WERI-Rb-1 (cell line): ENCODE measurements around the gene MRPS27.

Source experiments
- DNase-seq: peaks from one replicate; pipeline ENCODE4 v3.0.0-alpha.2; 2020
- H3K27ac ChIP-seq: fragments of 250-450 bp; sonication (Bioruptor Pico); 2 replicates; pipeline ENCODE4 v1.5.1; 2020; ENCODE audit warnings: mild to moderate bottlenecking, moderate library complexity
- H3K27me3 ChIP-seq: fragments of 250-450 bp; sonication (Bioruptor Pico); 2 replicates; pipeline ENCODE4 v1.5.1; 2021; ENCODE audit warnings: mild to moderate bottlenecking, low read depth, moderate library complexity; ENCODE audit not compliant: insufficient read depth, severe bottlenecking
- H3K36me3 ChIP-seq: fragments of 250-450 bp; sonication (Bioruptor Pico); 2 replicates; pipeline ENCODE4 v1.5.1; 2020; ENCODE audit warnings: mild to moderate bottlenecking, moderate library complexity
- H3K4me3 ChIP-seq: 2 replicates; pipeline ENCODE4 v1.5.1; 2011; ENCODE audit warnings: low read depth, mild to moderate bottlenecking, control low read depth, low read length
- H3K9me3 ChIP-seq: fragments of 250-450 bp; sonication (Bioruptor Pico); 2 replicates; pipeline ENCODE4 v1.5.1; 2021; ENCODE audit warnings: mild to moderate bottlenecking, moderate library complexity; ENCODE audit not compliant: severe bottlenecking
- CTCF ChIP-seq: IDR thresholded peaks from 2 replicates; pipeline ENCODE4 v1.5.1; 2011; ENCODE audit warnings: low read depth, mild to moderate bottlenecking, control low read depth, inconsistent platforms, low read length

The MRPS27 gene

GRCh38 chr5:72293495-72294055 lies 26.5 kb downstream of the MRPS27 start:
- Histone ChIP-seq H3K27me3 (no peaks in the 10 kb centered on the region), H3K36me3 (peaks cover 20% of the 10 kb centered on the region), H3K27ac (no peak overlapping the region), H3K9me3 (no peaks in the 10 kb centered on the region), H3K4me3 (no peak overlapping the region)
- TF ChIP-seq CTCF = no peak
- no peak for DNase-seq

DNA sequence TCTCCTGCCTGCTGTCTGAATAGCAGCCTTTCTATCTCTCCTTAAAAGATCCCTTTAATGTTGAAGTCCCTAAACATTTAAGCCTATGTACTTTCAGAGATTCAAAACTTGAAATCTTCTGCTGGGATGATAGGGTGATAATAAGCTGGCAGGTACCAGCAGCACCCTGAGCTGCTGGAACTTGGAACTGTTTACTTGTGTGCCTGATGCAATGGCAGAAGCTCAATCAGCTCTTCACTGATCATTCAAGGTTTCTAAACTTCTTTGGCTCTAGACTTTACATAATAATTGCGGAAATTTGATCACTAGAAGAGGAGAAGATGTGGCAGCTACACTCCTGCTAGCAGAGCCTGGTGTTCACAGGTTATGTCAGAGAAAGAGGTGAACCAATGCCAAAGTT lies 27.6 kb downstream of the MRPS27 start:
- H3K27ac ChIP-seq = no peak overlapping the region
- no peaks in the 10 kb centered on the region for H3K9me3 ChIP-seq
- no peaks in the 10 kb centered on the region for H3K27me3 ChIP-seq
- DNase-seq = no peak
- no peak overlapping the region for H3K4me3 ChIP-seq
- H3K36me3 ChIP-seq = peaks cover 24% of the 10 kb centered on the region
- no peak for TF ChIP-seq CTCF

GRCh38 chr5:72291601-72292000 lies 28.4 kb downstream of the MRPS27 start:
- no peak overlapping the region for H3K27ac ChIP-seq
- no peaks in the 10 kb centered on the region for H3K27me3 ChIP-seq

DNA sequence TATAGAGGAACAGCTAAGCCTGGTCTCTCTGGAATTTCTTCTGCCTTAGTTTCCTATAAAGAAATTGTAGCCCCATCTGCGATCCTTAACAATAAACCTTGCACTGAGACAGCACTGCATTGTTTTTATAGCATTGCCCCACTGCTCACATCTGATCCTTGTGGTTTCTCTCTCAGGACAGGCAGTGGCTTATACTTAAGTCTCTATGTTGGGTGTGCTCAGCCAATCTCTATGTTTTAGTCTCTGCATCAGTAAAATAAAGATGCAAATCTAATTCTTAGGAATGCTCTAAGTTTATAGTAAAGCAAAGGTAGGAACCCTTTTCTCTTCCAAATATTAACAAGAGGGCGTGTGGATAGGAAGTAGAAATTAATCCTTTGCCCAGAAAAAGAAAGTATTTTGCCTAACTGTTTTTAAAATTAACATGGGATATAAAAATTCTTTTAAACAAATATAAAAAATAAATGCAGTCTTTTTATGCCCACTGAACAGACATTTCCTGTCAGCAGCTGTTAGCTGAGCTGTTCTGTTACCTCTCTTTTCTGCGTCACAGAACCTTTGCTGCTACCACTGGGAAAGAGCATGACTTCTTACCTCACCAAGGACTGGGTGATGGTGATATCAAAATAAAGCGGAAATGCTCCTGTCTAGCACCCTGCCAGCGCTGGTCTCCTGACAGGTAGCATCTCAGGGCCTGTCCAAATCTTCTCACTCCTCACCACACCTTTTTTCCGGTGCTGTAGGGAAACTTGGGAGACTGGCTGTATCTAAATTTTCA lies 29.5 kb downstream of the MRPS27 start:
- no peak overlapping the region for H3K27ac ChIP-seq
- DNase-seq = no peak
- H3K4me3 ChIP-seq = no peak overlapping the region
- no peaks in the 10 kb centered on the region for H3K27me3 ChIP-seq
- H3K36me3 ChIP-seq = peaks cover 19% of the 10 kb centered on the region
- TF ChIP-seq CTCF = no peak
- no peaks in the 10 kb centered on the region for H3K9me3 ChIP-seq

More at GRCh38 chr5:72291601-72292000, 28.4 kb downstream of the MRPS27 start:
- DNase-seq = no peak
- peaks cover 22% of the 10 kb centered on the region for H3K36me3 ChIP-seq
- H3K9me3 ChIP-seq = no peaks in the 10 kb centered on the region
- H3K4me3 ChIP-seq = no peak overlapping the region
- TF ChIP-seq CTCF = no peak

GRCh38 chr5:72288924-72289323 lies 31.1 kb downstream of the MRPS27 start:
- DNase-seq = no peak
- Histone ChIP-seq H3K4me3 (no peak overlapping the region), H3K36me3 (peaks cover 19% of the 10 kb centered on the region), H3K27me3 (no peaks in the 10 kb centered on the region), H3K9me3 (no peaks in the 10 kb centered on the region), H3K27ac (no peak overlapping the region)
- TF ChIP-seq CTCF = no peak
